GM23338 (cell line): Measurements from ENCODE around the gene GOLGA2. TPM values are rescaled to one million over a fixed set of nuclear protein-coding genes. Genes with fewer than 3 reads are reported as not detected.
A peak's percentile ranks its signal among the peaks of the same experiment; 100 is the strongest.

Experiments
- ATAC-seq: fragments of 200-7000 bp; cut with Tn5 transposase; 3 replicates; pipeline ENCODE4 v1.9.1; 2020
- DNase-seq: peaks from one replicate; pipeline ENCODE4 v3.0.0-alpha.2; 2015; ENCODE audit warnings: low spot score
- H2AFZ ChIP-seq: fragments of 200-600 bp; sonication (generic); 2 replicates; pipeline ENCODE4 v1.8.0; 2016; ENCODE audit warnings: antibody characterized with exemption, mild to moderate bottlenecking, moderate library complexity
- H3F3A ChIP-seq: fragments of 200-600 bp; sonication (generic); replicated peaks from 2 replicates; pipeline ENCODE4 v1.8.0; 2017; ENCODE audit warnings: antibody characterized with exemption, mixed run types, low read depth
- H3K27ac ChIP-seq: fragments of 200-600 bp; sonication (generic); 2 replicates; pipeline ENCODE4 v1.6.1; 2016; ENCODE audit warnings: low read depth
- H3K27me3 ChIP-seq: fragments of 200-600 bp; sonication (generic); 2 replicates; pipeline ENCODE4 v1.8.0; 2016; ENCODE audit warnings: mild to moderate bottlenecking, mixed run types, moderate library complexity; ENCODE audit not compliant: insufficient read depth
- H3K36me3 ChIP-seq: fragments of 200-600 bp; sonication (generic); 2 replicates; pipeline ENCODE4 v1.8.0; 2016; ENCODE audit warnings: mild to moderate bottlenecking; ENCODE audit not compliant: insufficient read depth
- H3K4me1 ChIP-seq: fragments of 200-600 bp; sonication (generic); 2 replicates; pipeline ENCODE4 v1.8.0; 2016; ENCODE audit warnings: mild to moderate bottlenecking, moderate library complexity; ENCODE audit not compliant: insufficient read depth
- H3K4me2 ChIP-seq: fragments of 200-600 bp; sonication (generic); 2 replicates; pipeline ENCODE4 v1.7.1; 2017; ENCODE audit warnings: mixed run types
- H3K4me3 ChIP-seq: fragments of 200-600 bp; sonication (generic); 2 replicates; pipeline ENCODE4 v1.6.1; 2016; ENCODE audit warnings: mixed run types
- H3K79me2 ChIP-seq: fragments of 200-600 bp; sonication (generic); replicated peaks from 2 replicates; pipeline ENCODE4 v1.8.0; 2017; ENCODE audit warnings: mild to moderate bottlenecking; ENCODE audit not compliant: insufficient read depth
- H3K9me2 ChIP-seq: fragments of 200-600 bp; sonication (generic); 2 replicates; pipeline ENCODE4 v1.8.0; 2017; ENCODE audit not compliant: insufficient read depth
- H4K20me1 ChIP-seq: fragments of 200-600 bp; sonication (generic); replicated peaks from 2 replicates; pipeline ENCODE4 v1.8.0; 2017; ENCODE audit warnings: mild to moderate bottlenecking; ENCODE audit not compliant: insufficient read depth
- H3K27ac Mint-ChIP-seq: 2 replicates; pipeline ENCODE4 v1.8.0; 2020; ENCODE audit warnings: inconsistent platforms, mild to moderate bottlenecking, moderate library complexity, mixed read lengths
- H3K27me3 Mint-ChIP-seq: 3 replicates; pipeline ENCODE4 v1.8.0; 2022; ENCODE audit warnings: low read depth, mild to moderate bottlenecking, moderate library complexity, mixed read lengths, inconsistent platforms; ENCODE audit not compliant: insufficient read depth, poor library complexity
- H3K36me3 Mint-ChIP-seq: 3 replicates; pipeline ENCODE4 v1.8.0; 2021; ENCODE audit warnings: low read depth, mild to moderate bottlenecking, inconsistent platforms, moderate library complexity, mixed read lengths
- H3K4me1 Mint-ChIP-seq: 3 replicates; pipeline ENCODE4 v1.8.0; 2020; ENCODE audit warnings: mild to moderate bottlenecking, inconsistent platforms, mixed read lengths
- H3K4me3 Mint-ChIP-seq: 3 replicates; pipeline ENCODE4 v1.8.0; 2021; ENCODE audit warnings: moderate library complexity, mild to moderate bottlenecking, inconsistent platforms, mixed read lengths
- H3K9me3 Mint-ChIP-seq: 3 replicates; pipeline ENCODE4 v1.8.0; 2020; ENCODE audit warnings: moderate library complexity, mild to moderate bottlenecking, inconsistent platforms, mixed read lengths
- CREB1 ChIP-seq: fragments of 250-450 bp; sonication (Bioruptor Pico); IDR thresholded peaks from 2 replicates; pipeline ENCODE4 v1.5.0; 2020; ENCODE audit warnings: low read depth, mild to moderate bottlenecking, moderate library complexity
- CTCF ChIP-seq, 2 experiments: fragments of 200-600 bp in 1 of 2; sonication (generic) in 1 of 2; conservative IDR thresholded peaks; 2 replicates each; pipeline versions ENCODE4 v1.5.1 to v1.6.1; 2016 to 2017; ENCODE audit warnings: antibody characterized with exemption in 2 of 2, low read depth in 2 of 2, mild to moderate bottlenecking in 2 of 2, moderate library complexity in 1 of 2
- ETS1 ChIP-seq: IDR thresholded peaks from 2 replicates; pipeline ENCODE4 v1.6.1; 2016; ENCODE audit warnings: antibody characterized with exemption
- EZH2 ChIP-seq: fragments of 200-600 bp; sonication (generic); IDR thresholded peaks from one replicate; pipeline ENCODE4 v1.8.0; 2017; ENCODE audit warnings: antibody characterized with exemption, mild to moderate bottlenecking, low read depth; ENCODE audit not compliant: unreplicated experiment
- JUNB ChIP-seq: IDR thresholded peaks from one replicate; pipeline ENCODE4 v1.6.1; 2016; ENCODE audit warnings: antibody characterized with exemption; ENCODE audit not compliant: unreplicated experiment
- NANOG ChIP-seq: IDR thresholded peaks from 2 replicates; pipeline ENCODE4 v1.6.1; 2016; ENCODE audit warnings: antibody characterized with exemption, borderline replicate concordance
- POLR2AphosphoS5 ChIP-seq: IDR thresholded peaks from 2 replicates; pipeline ENCODE4 v1.6.1; 2016; ENCODE audit warnings: antibody characterized with exemption, low read depth
- REST ChIP-seq: IDR thresholded peaks from one replicate; pipeline ENCODE4 v1.6.1; 2018; ENCODE audit warnings: antibody characterized with exemption; ENCODE audit not compliant: unreplicated experiment
- ZNF114 ChIP-seq: fragments of 250-450 bp; sonication (Bioruptor Pico); IDR thresholded peaks from 2 replicates; pipeline ENCODE4 v1.5.0; 2020; ENCODE audit warnings: mild to moderate bottlenecking, moderate library complexity
- ZNF331 ChIP-seq: fragments of 250-450 bp; sonication (Bioruptor Pico); IDR thresholded peaks from 2 replicates; pipeline ENCODE4 v1.5.0; 2020; ENCODE audit warnings: low read depth, mild to moderate bottlenecking, moderate library complexity
- ZNF462 ChIP-seq: fragments of 250-450 bp; sonication (Bioruptor Pico); IDR thresholded peaks from 2 replicates; pipeline ENCODE4 v1.5.0; 2020; ENCODE audit warnings: mild to moderate bottlenecking, moderate library complexity
- polyA plus RNA-seq: library from polyadenylated mRNA; unstranded; fragments of >200 nt; fragmentation: Nextera tagmentation; extraction: Ambion mirVana; gene quantifications from 2 replicates; pipeline ENCODE4 v1.2.1, GENCODE V29; 2016
- total RNA-seq: library from RNA; depleted of rRNA; stranded (reverse); fragments of >200 nt; shearing (Covaris generic); gene quantifications from 2 replicates; pipeline ENCODE4 v1.2.3, GENCODE V29; 2014

GOLGA2 gene
- total and polyA plus RNA-seq, 2 experiments from 2014 or later: 32.6 to 48.4 TPM

GRCh38 chr9:128218172-128218517, 57.7 kb downstream of the GOLGA2 start:
- Mint-ChIP-seq H3K4me3 (peak overlapping the region; percentile 72), H3K27me3 (peaks cover 15% of the 10 kb centered on the region), H3K4me1 (peaks cover 13% of the 10 kb centered on the region), H3K27ac (peak overlapping the region; percentile 94), H3K36me3 (peaks cover 20% of the 10 kb centered on the region), H3K9me3 (no peaks in the 10 kb centered on the region)
- ATAC-seq (peak; percentile 14), DNase-seq (no peak)
- Histone ChIP-seq H3K27me3 (no peaks in the 10 kb centered on the region), H3K27ac (no peak overlapping the region), H3F3A (peaks cover 3% of the 10 kb centered on the region), H3K36me3 (0 out of 2 replicates have a peak, but pooled peaks cover 6% of the 10 kb centered on the region), H3K4me2 (peak overlapping the region; percentile 80), H3K79me2 (no peaks in the 10 kb centered on the region), H2AFZ (no peak overlapping the region), H3K9me2 (no peaks in the 10 kb centered on the region), H3K4me3 (peak overlapping the region; percentile 45), H4K20me1 (no peaks in the 10 kb centered on the region; the same call in none of the 2 replicates), H3K4me1 (peaks cover 3% of the 10 kb centered on the region; the same call in 1 of the 2 replicates)
- no peak for TF ChIP-seq NANOG
- no peak for TF ChIP-seq ETS1
- no peak for TF ChIP-seq ZNF331
- no peak for TF ChIP-seq POLR2AphosphoS5
- TF ChIP-seq ZNF114 (CRISPR knock-in tag): no peak
- no peak for TF ChIP-seq EZH2
- no peak for TF ChIP-seq CREB1
- no peak for TF ChIP-seq JUNB
- TF ChIP-seq ZNF462 (CRISPR knock-in tag): no peak
- no peak for TF ChIP-seq REST
- no peak for TF ChIP-seq CTCF (conservative IDR thresholded peaks at IDR 0.05; ENCODE audit: low read depth in 2 of 2)
